ENCODE data around the gene ZNF808.
"Not testable (repeated sequence)": the region's sequence is repeated elsewhere in the genome, so short reads cannot be mapped to it uniquely, and the experiment has no call there.

ZNF808 gene

DNA sequence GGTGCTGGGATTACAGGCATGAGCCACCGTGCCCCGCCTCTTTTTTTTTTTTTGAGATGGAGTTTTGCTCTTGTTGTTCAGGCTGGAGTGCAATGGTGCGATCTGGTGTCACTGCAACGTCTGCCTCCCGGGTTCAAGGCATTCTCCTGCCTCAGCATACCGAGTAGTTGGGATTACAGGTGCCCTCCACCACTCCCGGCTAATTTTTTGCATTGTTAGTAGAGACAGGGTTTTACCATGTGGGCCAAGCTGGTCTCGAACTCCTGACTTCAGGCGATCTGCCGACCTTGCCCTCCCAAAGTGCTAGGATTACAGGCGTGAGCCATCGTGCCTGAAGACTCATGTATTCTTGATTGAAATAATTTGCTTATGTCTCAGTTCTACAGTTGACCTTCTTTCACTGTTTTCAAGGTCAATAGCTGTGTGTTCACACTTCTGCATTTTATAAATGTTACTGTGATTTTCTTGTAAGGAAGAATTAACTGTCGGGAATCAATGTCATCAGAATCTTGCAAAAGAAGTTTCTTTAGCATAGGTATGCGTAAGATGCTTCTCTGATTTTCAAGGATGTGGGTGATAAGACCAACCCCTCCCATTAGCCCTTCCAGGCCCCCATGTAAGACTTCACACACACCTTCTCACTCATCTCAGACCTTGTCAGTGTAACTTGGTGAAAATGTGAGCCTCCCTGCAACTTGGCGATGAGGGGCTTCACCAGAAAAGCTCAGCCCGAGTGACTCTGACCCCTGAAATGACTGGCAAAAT, 29.9 kb downstream of the ZNF808 start:
- no peaks in the 10 kb centered on the region for H3K4me1 ChIP-seq (ENCODE audit: control insufficient read depth, insufficient read depth, low read length, poor library complexity, severe bottlenecking)
- H3K27ac ChIP-seq (ENCODE audit: insufficient read depth, low read length, poor library complexity, severe bottlenecking): no peak overlapping the region
- H3K9me3 ChIP-seq (ENCODE audit: control insufficient read depth, low read length): peaks cover 38% of the 10 kb centered on the region
- H3K4me3 ChIP-seq (ENCODE audit: insufficient read depth, low read depth, low read length, poor library complexity, severe bottlenecking): no peak overlapping the region
- no peak for DNase-seq
- H3K27me3 ChIP-seq (replicated peaks; ENCODE audit: control insufficient read depth, insufficient read depth, low read length, poor library complexity, severe bottlenecking): no peaks in the 10 kb centered on the region
- H3K36me3 ChIP-seq (ENCODE audit: control insufficient read depth, insufficient read depth, low read length): peaks cover 40% of the 10 kb centered on the region

DNA sequence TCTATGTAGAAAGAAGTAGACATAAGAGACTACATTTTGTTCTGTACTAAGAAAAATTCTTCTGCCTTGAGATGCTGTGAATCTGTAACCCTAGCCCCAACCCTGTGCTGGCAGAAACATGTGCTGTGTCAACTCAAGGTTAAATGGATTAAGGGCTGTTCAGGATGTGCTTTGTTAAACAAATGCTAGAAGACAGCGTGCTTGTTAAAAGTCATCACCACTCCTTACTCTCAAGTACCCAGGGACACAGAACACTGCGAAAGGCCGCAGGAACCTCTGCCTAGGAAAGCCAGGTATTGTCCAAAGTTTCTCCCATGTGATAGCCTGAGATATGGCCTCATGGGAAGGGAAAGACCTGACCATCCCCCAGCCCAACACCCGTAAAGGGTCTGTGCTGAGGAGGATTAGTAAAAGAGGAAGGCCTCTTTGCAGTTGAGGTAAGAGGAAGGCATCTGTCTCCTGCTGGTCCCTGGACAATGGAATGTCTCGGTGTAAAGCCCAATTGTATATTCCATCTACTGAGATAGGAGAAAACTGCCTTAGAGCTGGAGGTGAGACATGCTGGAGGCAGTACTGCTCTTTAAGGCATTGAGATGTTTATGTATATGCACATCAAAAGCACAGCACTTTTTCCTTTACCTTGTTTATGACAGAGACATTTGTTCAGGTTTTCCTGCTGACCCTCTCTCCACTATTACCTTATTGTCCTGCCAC, 31.4 kb downstream of the ZNF808 start:
- not testable (repeated sequence) for H3K27me3 ChIP-seq (replicated peaks; ENCODE audit: control insufficient read depth, insufficient read depth, low read length, poor library complexity, severe bottlenecking); H3K4me3 ChIP-seq (ENCODE audit: insufficient read depth, low read depth, low read length, poor library complexity, severe bottlenecking); H3K4me1 ChIP-seq (ENCODE audit: control insufficient read depth, insufficient read depth, low read length, poor library complexity, severe bottlenecking); DNase-seq; H3K27ac ChIP-seq (ENCODE audit: insufficient read depth, low read length, poor library complexity, severe bottlenecking)
- Histone ChIP-seq H3K36me3 (ENCODE audit: control insufficient read depth, insufficient read depth, low read length) (peaks cover 31% of the 10 kb centered on the region), H3K9me3 (ENCODE audit: control insufficient read depth, low read length) (peaks cover 39% of the 10 kb centered on the region)

DNA sequence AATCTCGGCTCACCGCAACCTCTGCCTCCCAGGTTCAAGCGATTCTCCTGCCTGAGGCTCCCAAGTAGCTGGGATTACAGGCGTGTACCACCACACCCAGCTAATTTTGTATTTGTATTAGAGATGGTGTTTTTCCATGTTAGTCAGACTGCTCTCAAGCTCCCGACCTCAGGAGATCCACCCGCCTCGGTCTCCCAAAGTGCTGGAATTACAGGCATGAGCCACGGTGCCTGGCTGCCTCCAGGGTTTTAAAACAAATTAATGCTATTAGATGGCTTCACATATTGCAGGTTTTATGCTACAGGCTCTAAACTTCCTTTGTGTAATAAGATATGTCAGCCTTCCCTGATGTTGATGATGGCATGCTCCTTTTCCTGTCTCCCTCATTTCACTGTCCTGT, 34.1 kb downstream of the ZNF808 start:
- peaks cover 35% of the 10 kb centered on the region for H3K9me3 ChIP-seq (ENCODE audit: control insufficient read depth, low read length)
- not testable (repeated sequence) for H3K27me3 ChIP-seq (replicated peaks; ENCODE audit: control insufficient read depth, insufficient read depth, low read length, poor library complexity, severe bottlenecking); DNase-seq; H3K4me3 ChIP-seq (ENCODE audit: insufficient read depth, low read depth, low read length, poor library complexity, severe bottlenecking); H3K4me1 ChIP-seq (ENCODE audit: control insufficient read depth, insufficient read depth, low read length, poor library complexity, severe bottlenecking); H3K27ac ChIP-seq (ENCODE audit: insufficient read depth, low read length, poor library complexity, severe bottlenecking)
- H3K36me3 ChIP-seq (ENCODE audit: control insufficient read depth, insufficient read depth, low read length): peaks cover 24% of the 10 kb centered on the region

DNA sequence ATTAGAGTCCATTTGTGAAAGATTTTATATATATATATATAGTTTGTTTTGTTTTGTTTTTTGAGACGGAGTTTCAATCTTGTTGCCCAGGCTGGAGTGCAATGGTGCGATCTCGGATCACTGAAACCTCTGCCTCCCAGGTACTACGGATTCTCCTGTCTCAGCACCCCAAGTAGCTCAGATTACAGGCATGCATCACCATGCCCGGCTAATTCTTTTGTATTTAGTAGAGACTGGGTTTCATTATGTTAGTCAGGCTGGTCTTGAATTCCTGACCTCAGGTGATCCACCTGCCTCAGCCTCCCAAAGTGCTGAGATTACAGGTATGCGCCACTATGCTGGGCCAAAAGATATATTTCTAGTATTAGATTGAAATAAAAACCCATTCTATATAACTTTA, 38.7 kb downstream of the ZNF808 start:
- Histone ChIP-seq H3K4me3 (ENCODE audit: insufficient read depth, low read depth, low read length, poor library complexity, severe bottlenecking) (no peak overlapping the region), H3K27me3 (replicated peaks; ENCODE audit: control insufficient read depth, insufficient read depth, low read length, poor library complexity, severe bottlenecking) (no peaks in the 10 kb centered on the region), H3K4me1 (ENCODE audit: control insufficient read depth, insufficient read depth, low read length, poor library complexity, severe bottlenecking) (peaks cover 5% of the 10 kb centered on the region), H3K9me3 (ENCODE audit: control insufficient read depth, low read length) (peaks cover 29% of the 10 kb centered on the region), H3K27ac (ENCODE audit: insufficient read depth, low read length, poor library complexity, severe bottlenecking) (no peak overlapping the region), H3K36me3 (ENCODE audit: control insufficient read depth, insufficient read depth, low read length) (peaks cover 19% of the 10 kb centered on the region)
- no peak for DNase-seq

DNA sequence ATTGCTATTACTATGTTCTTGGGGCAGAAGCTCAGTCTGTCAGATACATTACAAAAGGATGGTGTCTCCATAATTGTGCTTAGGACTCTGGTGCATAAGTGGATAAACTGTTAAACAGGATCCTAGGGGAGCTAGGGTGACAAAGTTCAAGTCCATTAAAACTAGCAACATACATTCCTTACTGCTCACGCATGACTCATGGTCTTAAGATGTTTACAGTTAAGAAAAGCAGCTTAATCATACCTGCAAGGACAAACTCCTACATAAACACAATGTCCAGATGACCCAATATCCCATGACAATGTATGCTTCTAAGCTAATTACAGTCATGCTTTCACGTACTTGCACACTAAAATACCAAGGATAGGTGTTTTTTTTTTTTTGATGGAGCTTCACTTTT, 39.1 kb downstream of the ZNF808 start:
- no peak for DNase-seq
- no peak overlapping the region for H3K27ac ChIP-seq (ENCODE audit: insufficient read depth, low read length, poor library complexity, severe bottlenecking)
- peaks cover 16% of the 10 kb centered on the region for H3K36me3 ChIP-seq (ENCODE audit: control insufficient read depth, insufficient read depth, low read length)
- H3K27me3 ChIP-seq (replicated peaks; ENCODE audit: control insufficient read depth, insufficient read depth, low read length, poor library complexity, severe bottlenecking): no peaks in the 10 kb centered on the region
- H3K4me3 ChIP-seq (ENCODE audit: insufficient read depth, low read depth, low read length, poor library complexity, severe bottlenecking): no peak overlapping the region
- H3K4me1 ChIP-seq (ENCODE audit: control insufficient read depth, insufficient read depth, low read length, poor library complexity, severe bottlenecking): peaks cover 5% of the 10 kb centered on the region
- peaks cover 29% of the 10 kb centered on the region for H3K9me3 ChIP-seq (ENCODE audit: control insufficient read depth, low read length)

DNA sequence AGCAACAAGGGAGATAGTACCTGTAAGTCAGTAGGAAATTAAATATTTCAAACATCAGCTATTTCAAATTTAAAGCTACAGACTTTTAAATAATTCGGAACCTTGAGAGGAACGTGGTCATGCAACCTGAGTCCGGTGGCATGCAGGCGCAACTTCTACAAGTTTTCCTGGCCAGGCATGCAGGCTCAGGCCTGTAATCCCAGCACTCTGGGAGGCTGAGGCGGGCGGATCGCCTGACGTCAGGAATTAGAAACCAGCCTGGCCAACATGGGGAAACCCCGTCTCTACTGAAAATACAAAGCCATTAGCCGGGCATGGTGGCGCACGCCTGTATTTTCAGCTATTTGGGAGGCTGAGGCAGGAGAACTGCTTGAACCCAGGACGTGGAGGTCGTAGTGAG, 40.5 kb downstream of the ZNF808 start:
- no peak overlapping the region for H3K4me3 ChIP-seq (ENCODE audit: insufficient read depth, low read depth, low read length, poor library complexity, severe bottlenecking)
- H3K27ac ChIP-seq (ENCODE audit: insufficient read depth, low read length, poor library complexity, severe bottlenecking): no peak overlapping the region
- peaks cover 5% of the 10 kb centered on the region for H3K4me1 ChIP-seq (ENCODE audit: control insufficient read depth, insufficient read depth, low read length, poor library complexity, severe bottlenecking)
- H3K27me3 ChIP-seq (replicated peaks; ENCODE audit: control insufficient read depth, insufficient read depth, low read length, poor library complexity, severe bottlenecking): no peaks in the 10 kb centered on the region
- no peak for DNase-seq
- peaks cover 20% of the 10 kb centered on the region for H3K9me3 ChIP-seq (ENCODE audit: control insufficient read depth, low read length)
- peaks cover 14% of the 10 kb centered on the region for H3K36me3 ChIP-seq (ENCODE audit: control insufficient read depth, insufficient read depth, low read length)

DNA sequence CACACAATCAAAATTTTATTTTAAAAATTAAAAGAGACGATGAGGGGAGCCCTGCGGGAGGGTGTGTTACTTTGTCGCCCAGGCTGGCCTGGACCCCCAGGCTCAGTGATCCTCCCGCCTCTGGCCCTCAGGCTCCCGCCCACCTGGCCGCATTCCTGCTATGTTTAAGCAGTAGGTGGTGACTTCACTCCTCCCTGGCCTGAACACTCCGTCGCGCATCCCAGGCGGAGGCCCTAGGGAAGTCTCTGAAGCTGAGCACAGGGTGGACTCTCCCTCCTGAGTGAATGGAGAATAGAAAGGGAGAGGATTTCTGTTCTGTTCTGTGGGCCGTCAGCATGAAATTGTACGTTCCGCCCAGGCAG, 42.2 kb downstream of the ZNF808 start:
- Histone ChIP-seq H3K9me3 (ENCODE audit: control insufficient read depth, low read length) (peaks cover 12% of the 10 kb centered on the region), H3K36me3 (ENCODE audit: control insufficient read depth, insufficient read depth, low read length) (peaks cover 23% of the 10 kb centered on the region), H3K4me3 (ENCODE audit: insufficient read depth, low read depth, low read length, poor library complexity, severe bottlenecking) (peak overlapping the region; percentile 81), H3K27ac (ENCODE audit: insufficient read depth, low read length, poor library complexity, severe bottlenecking) (peak overlapping the region; percentile 41)
- not testable (repeated sequence) for H3K27me3 ChIP-seq (replicated peaks; ENCODE audit: control insufficient read depth, insufficient read depth, low read length, poor library complexity, severe bottlenecking); H3K4me1 ChIP-seq (ENCODE audit: control insufficient read depth, insufficient read depth, low read length, poor library complexity, severe bottlenecking)
- DNase-seq: peak in 1 of 3 donors; percentile 0

DNA sequence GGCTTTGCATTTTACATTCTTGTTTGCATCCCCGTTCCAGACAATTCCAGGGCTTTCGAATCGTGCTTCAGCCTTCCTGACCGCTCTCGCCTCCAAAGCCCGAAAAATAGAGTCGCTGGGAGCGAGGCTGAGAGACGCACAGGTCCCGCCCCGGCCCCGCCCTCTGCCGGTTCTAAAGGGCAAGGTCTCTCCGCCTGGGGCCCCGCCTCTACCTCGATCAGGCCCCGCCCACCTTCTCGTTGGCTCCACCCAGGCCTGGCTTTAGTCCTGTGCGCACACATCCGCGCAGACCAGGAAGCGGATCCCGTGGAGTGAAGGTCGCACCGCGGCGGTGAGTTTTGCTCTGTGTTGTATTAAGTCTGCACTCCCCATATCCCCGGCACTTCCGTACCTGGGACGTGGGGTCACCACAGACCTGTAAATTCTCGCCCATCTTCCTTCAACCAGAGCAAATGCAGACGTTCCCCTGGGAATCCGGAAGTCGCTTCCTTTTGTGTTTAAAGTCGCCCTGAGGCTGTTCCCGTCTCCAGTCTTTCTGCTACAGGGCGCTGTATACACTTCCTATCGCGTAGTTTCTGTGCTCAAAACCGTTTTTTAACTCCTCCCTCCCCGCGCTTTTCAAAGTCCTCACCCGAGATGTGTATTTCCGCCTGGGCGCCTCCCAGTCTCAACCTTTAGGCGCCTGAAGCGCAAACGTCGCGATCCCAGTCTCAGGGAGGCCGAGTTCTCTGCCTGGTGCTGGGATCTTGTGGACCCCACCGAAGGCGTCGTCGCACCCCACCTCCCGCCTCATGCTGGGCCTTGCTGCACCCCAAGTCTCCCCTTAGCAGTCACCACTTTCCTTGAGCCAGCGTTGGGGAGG, 42.8 kb downstream of the ZNF808 start, which contains the start of gene ZNF701:
Gene ZNF701, plus strand, starts transcription at position 288 of the 862 bp plus-strand sequence. CDS start 3,861 bp downstream, outside the sequence.
- peak within 1 kb of the TSS; percentile 81 for H3K4me3 ChIP-seq (ENCODE audit: insufficient read depth, low read depth, low read length, poor library complexity, severe bottlenecking)
- peak within 1 kb of the TSS; percentile 71 for H3K27ac ChIP-seq (ENCODE audit: insufficient read depth, low read length, poor library complexity, severe bottlenecking)
- H3K27me3 ChIP-seq (replicated peaks; ENCODE audit: control insufficient read depth, insufficient read depth, low read length, poor library complexity, severe bottlenecking): no peaks in the 10 kb centered on the region
- H3K36me3 ChIP-seq (ENCODE audit: control insufficient read depth, insufficient read depth, low read length): peaks cover 28% of the 10 kb centered on the region
- DNase-seq: peak; percentile 92 to 95 (median 93)
- peaks cover 5% of the 10 kb centered on the region for H3K4me1 ChIP-seq (ENCODE audit: control insufficient read depth, insufficient read depth, low read length, poor library complexity, severe bottlenecking)
- H3K9me3 ChIP-seq (ENCODE audit: control insufficient read depth, low read length): peaks cover 9% of the 10 kb centered on the region

DNA sequence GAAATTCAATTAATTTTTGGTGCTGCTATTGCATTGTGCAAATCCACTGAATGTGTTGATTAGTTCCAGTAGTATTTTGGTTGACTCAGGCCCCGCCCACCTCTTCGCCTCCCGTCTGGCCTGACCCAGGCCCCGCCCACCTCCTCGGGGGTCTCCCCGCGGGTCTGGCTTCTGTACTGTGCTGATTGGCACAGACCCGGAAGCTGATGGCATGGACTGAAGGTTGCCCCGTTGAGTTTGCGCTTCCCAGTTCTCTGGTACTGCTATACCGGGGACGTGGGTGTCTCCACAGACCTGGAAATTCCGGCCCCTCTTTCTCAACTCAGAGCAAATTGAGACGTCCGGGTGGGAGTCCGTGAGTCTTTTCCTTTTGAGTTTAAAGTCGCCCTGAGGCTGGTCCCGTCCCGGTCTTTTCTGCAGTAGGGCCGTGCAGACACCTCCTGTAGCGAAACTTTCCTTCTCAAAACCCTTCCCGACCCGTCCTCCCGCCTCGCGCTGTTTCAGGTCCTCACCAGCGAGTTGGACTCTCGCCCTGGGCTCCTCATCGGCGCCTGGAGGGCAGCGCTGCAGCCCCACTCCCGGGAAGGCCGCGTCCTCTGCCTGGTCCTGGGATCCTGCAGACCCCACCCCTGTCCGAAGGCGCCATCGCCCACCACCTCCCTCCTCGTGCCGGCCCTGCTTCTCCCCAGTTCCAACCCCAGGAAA, 57.4 kb downstream of the ZNF808 start:
- H3K27ac ChIP-seq (ENCODE audit: insufficient read depth, low read length, poor library complexity, severe bottlenecking): no peak overlapping the region
- no peaks in the 10 kb centered on the region for H3K4me1 ChIP-seq (ENCODE audit: control insufficient read depth, insufficient read depth, low read length, poor library complexity, severe bottlenecking)
- no peak overlapping the region for H3K4me3 ChIP-seq (ENCODE audit: insufficient read depth, low read depth, low read length, poor library complexity, severe bottlenecking)
- no peak for DNase-seq
- H3K36me3 ChIP-seq (ENCODE audit: control insufficient read depth, insufficient read depth, low read length): peaks cover 38% of the 10 kb centered on the region
- peaks cover 17% of the 10 kb centered on the region for H3K9me3 ChIP-seq (ENCODE audit: control insufficient read depth, low read length)
- no peaks in the 10 kb centered on the region for H3K27me3 ChIP-seq (replicated peaks; ENCODE audit: control insufficient read depth, insufficient read depth, low read length, poor library complexity, severe bottlenecking)

Data from effector memory CD4-positive, alpha-beta T cell (primary cell).